HCT116 (cell line): ENCODE measurements around the gene FSTL4. TPM values are rescaled to one million over a fixed set of nuclear protein-coding genes. Genes with fewer than 3 reads are reported as not detected.

Source experiments
- ATAC-seq: fragments of 200-7000 bp; cut with Tn5 transposase; 2 replicates; pipeline ENCODE4 v1.9.1; 2020; ENCODE audit warnings: mild to moderate bottlenecking, moderate library complexity
- BruUV-seq: library from RNA; stranded (reverse); fragments of 400-500 nt; replicated peaks from 2 replicates; lab custom pipeline; 2021; lab: Mats Ljungman, UMichigan
- CTCF ChIA-PET: fragments of 300-600 bp; sonication (Branson Sonifier 250); formaldehyde crosslinking; loops from one replicate; lab custom pipeline; 2021; ENCODE audit warnings: antibody characterized with exemption; lab: Charles Lee
- POLR2A ChIA-PET: fragments of 300-600, 350-600 bp; sonication (Branson Sonifier 250); formaldehyde crosslinking; loops from one replicate; lab custom pipeline; 2021; ENCODE audit warnings: antibody characterized with exemption; lab: Charles Lee
- RAD21 ChIA-PET, 2 experiments: fragments of 300-600 bp; sonication (Branson Sonifier 250); formaldehyde crosslinking; loops; one replicate each; lab custom pipeline; 2023; ENCODE audit warnings: low total read pairs in 2 of 2; ENCODE audit not compliant: uncharacterized antibody in 2 of 2, unreplicated experiment in 2 of 2, low non-redundant PET in 1 of 2; lab: Charles Lee
- DNase-seq: peaks from one replicate; pipeline ENCODE4 v3.0.0-alpha.2; 2010; ENCODE audit warnings: low read depth, low spot score
- H2AFZ ChIP-seq: fragments of 200-600 bp; shearing (Covaris generic), sonication (generic); 2 replicates; pipeline ENCODE4 v1.6.1; 2017; ENCODE audit warnings: low read depth, mixed run types, mixed read lengths, antibody characterized with exemption, low read length; ENCODE audit not compliant: poor library complexity, severe bottlenecking
- H3K27ac ChIP-seq: 2 replicates; pipeline ENCODE4 v1.5.1; 2012; ENCODE audit warnings: low read depth, low read length
- H3K27me3 ChIP-seq: fragments of 200-600 bp; sonication (generic); 2 replicates; pipeline ENCODE4 v1.6.1; 2016; ENCODE audit warnings: mixed run types, low read length, mixed read lengths; ENCODE audit not compliant: insufficient read depth
- H3K36me3 ChIP-seq, 2 experiments: fragments of 200-500 bp in 1 of 2; fragments of 200-600 bp in 1 of 2; sonication (Bioruptor generic) in 1 of 2; sonication (generic) in 1 of 2; 2 replicates each; pipeline versions ENCODE4 v1.5.1 to v1.6.1; 2014 to 2016; ENCODE audit warnings: low read length in 2 of 2, inconsistent platforms in 1 of 2, mixed read lengths in 1 of 2, mixed run types in 1 of 2; ENCODE audit not compliant: insufficient read depth in 2 of 2, control insufficient read depth in 1 of 2
- H3K4me1 ChIP-seq, 2 experiments: fragments of 200-600 bp in 1 of 2; sonication (generic) in 1 of 2; 2 replicates each; pipeline versions ENCODE4 v1.5.1 to v1.6.1; 2012 to 2017; ENCODE audit warnings: low read length in 2 of 2, inconsistent platforms in 1 of 2, mild to moderate bottlenecking in 1 of 2, mixed read lengths in 1 of 2, mixed run types in 1 of 2, moderate library complexity in 1 of 2; ENCODE audit not compliant: insufficient read depth in 2 of 2, control insufficient read depth in 1 of 2
- H3K4me2 ChIP-seq: fragments of 200-600 bp; sonication (generic); 2 replicates; pipeline ENCODE4 v1.6.1; 2017; ENCODE audit warnings: mixed run types, low read length, mixed read lengths
- H3K4me3 ChIP-seq, 2 experiments: fragments of 200-600 bp in 1 of 2; sonication (generic) in 1 of 2; replicated peaks in 1 of 2; 2 replicates each; pipeline ENCODE4 v1.5.1; 2011 to 2016; ENCODE audit warnings: low read length in 2 of 2, control low read depth in 1 of 2, low read depth in 1 of 2, mild to moderate bottlenecking in 1 of 2, mixed read lengths in 1 of 2, mixed run types in 1 of 2
- H3K79me2 ChIP-seq: fragments of 200-600 bp; sonication (generic); 2 replicates; pipeline ENCODE4 v1.6.1; 2017; ENCODE audit warnings: mild to moderate bottlenecking, mixed run types, low read length, moderate library complexity, mixed read lengths; ENCODE audit not compliant: insufficient read depth
- H3K9ac ChIP-seq: fragments of 200-600 bp; sonication (generic); 2 replicates; pipeline ENCODE4 v1.6.1; 2016; ENCODE audit warnings: low read length, mixed read lengths
- H3K9me2 ChIP-seq: fragments of 200-600 bp; sonication (generic), shearing (Covaris generic); 2 replicates; pipeline ENCODE4 v1.6.1; 2017; ENCODE audit warnings: mixed run types, mild to moderate bottlenecking, moderate library complexity; ENCODE audit not compliant: insufficient read depth
- H3K9me3 ChIP-seq, 2 experiments: fragments of 200-500 bp in 1 of 2; fragments of 200-600 bp in 1 of 2; sonication (Bioruptor generic) in 1 of 2; sonication (generic) in 1 of 2; 2 replicates each; pipeline ENCODE4 v1.6.1; 2014 to 2017; ENCODE audit warnings: low read length in 2 of 2, mixed read lengths in 2 of 2, inconsistent platforms in 1 of 2, low read depth in 1 of 2, mild to moderate bottlenecking in 1 of 2, mixed run types in 1 of 2, moderate library complexity in 1 of 2; ENCODE audit not compliant: control insufficient read depth in 1 of 2, insufficient read depth in 1 of 2
- H4K20me1 ChIP-seq: fragments of 200-600 bp; sonication (generic), shearing (Covaris generic); 2 replicates; pipeline ENCODE4 v1.6.1; 2017; ENCODE audit warnings: mixed run types, mild to moderate bottlenecking, moderate library complexity; ENCODE audit not compliant: insufficient read depth
- CBX3 ChIP-seq: IDR thresholded peaks from 2 replicates; pipeline ENCODE4 v1.6.1; 2012; ENCODE audit warnings: low read depth
- EZH2 ChIP-seq: fragments of 200-600 bp; sonication (generic); IDR thresholded peaks from 2 replicates; pipeline ENCODE4 v1.6.1; 2017; ENCODE audit warnings: antibody characterized with exemption, mixed run types
- EZH2phosphoT487 ChIP-seq: fragments of 200-600 bp; IDR thresholded peaks from 2 replicates; pipeline ENCODE4 v1.6.1; 2018; ENCODE audit warnings: antibody characterized with exemption, borderline replicate concordance
- FOSL1 ChIP-seq: IDR thresholded peaks from 2 replicates; pipeline ENCODE4 v1.6.1; 2012; ENCODE audit warnings: low read depth
- JUND ChIP-seq: IDR thresholded peaks from 2 replicates; pipeline ENCODE4 v1.6.1; 2012
- MAX ChIP-seq: IDR thresholded peaks from 2 replicates; pipeline ENCODE4 v1.6.1; 2012
- SIN3A ChIP-seq: IDR thresholded peaks from 2 replicates; pipeline ENCODE4 v1.6.1; 2012; ENCODE audit warnings: low read depth
- SP1 ChIP-seq: IDR thresholded peaks from 2 replicates; pipeline ENCODE4 v1.6.1; 2012; ENCODE audit warnings: low read depth
- YY1 ChIP-seq: IDR thresholded peaks from 2 replicates; pipeline ENCODE4 v1.6.1; 2011; ENCODE audit warnings: low read length, low read depth, moderate library complexity, mild to moderate bottlenecking; ENCODE audit not compliant: insufficient replicate concordance; ENCODE audit errors: extremely low read depth
- ZBTB33 ChIP-seq: IDR thresholded peaks from 2 replicates; pipeline ENCODE4 v1.6.1; 2011; ENCODE audit warnings: mild to moderate bottlenecking, low read length, moderate library complexity; ENCODE audit not compliant: insufficient replicate concordance; ENCODE audit errors: extremely low read depth
- ZFX ChIP-seq: fragments of 450-650 bp; IDR thresholded peaks from 2 replicates; pipeline ENCODE4 v1.6.1; 2017
- intact Hi-C: fragments of 100-400 bp; cut with micrococcal nuclease; formaldehyde crosslinking; loops from 2 replicates; pipeline ENCODE4 v1.10.0; 2022
- total RNA-seq: library from RNA; stranded (reverse); gene quantifications from one replicate; pipeline ENCODE4 v1.2.1, GENCODE V29; 2021; ENCODE audit not compliant: unreplicated experiment
- TF ChIP-seq, protein P1 (sequence below), 3 experiments: fragments of 200-600 bp in 1 of 3; sonication (generic) in 1 of 3; IDR thresholded peaks in 2 of 3; conservative IDR thresholded peaks in 1 of 3; 2 replicates each; pipeline ENCODE4 v1.5.1; 2012 to 2017; ENCODE audit warnings: low read depth in 2 of 3, low read length in 2 of 3, antibody characterized with exemption in 1 of 3, borderline replicate concordance in 1 of 3, control low read depth in 1 of 3, mild to moderate bottlenecking in 1 of 3, mixed read lengths in 1 of 3, mixed run types in 1 of 3, moderate library complexity in 1 of 3; ENCODE audit not compliant: insufficient read depth in 1 of 3
- TF ChIP-seq, protein P2 (sequence below): IDR thresholded peaks from 2 replicates; pipeline ENCODE4 v1.6.1; 2012

The FSTL4 gene
- total RNA-seq, 1 experiment from 2014 or later, result 0.37 TPM

DNA sequence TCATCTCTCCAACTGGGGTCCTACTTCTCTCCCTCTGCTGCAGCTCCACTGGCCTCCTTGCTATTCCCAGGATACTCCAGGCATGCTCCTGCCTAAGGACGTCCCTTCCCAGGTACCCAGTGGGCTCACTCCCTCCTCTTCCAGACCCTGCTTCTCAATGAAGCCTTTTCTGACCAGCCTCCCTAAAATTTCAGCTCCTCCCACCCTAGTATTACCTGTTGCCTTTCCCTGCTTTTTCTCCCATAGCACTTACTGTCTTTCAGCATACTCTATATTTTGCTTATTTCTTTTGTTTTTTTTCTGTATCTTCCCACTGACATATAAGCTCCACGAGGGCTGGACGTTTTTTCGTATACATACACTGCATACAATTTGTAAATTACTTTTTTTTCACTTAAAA, 26.1 kb upstream of the FSTL4 start:
- Histone ChIP-seq H3K4me1 (no peaks in the 10 kb centered on the region), H2AFZ (no peak overlapping the region), H3K79me2 (no peaks in the 10 kb centered on the region), H3K4me2 (no peak overlapping the region), H3K36me3 (no peaks in the 10 kb centered on the region), H3K4me3 (no peak overlapping the region), H3K9me2 (no peaks in the 10 kb centered on the region), H3K9me3 (no peaks in the 10 kb centered on the region), H3K27me3 (peaks cover 50% of the 10 kb centered on the region), H4K20me1 (no peaks in the 10 kb centered on the region), H3K9ac (no peak overlapping the region), H3K27ac (no peak overlapping the region)
- TF ChIP-seq, protein P1, sequence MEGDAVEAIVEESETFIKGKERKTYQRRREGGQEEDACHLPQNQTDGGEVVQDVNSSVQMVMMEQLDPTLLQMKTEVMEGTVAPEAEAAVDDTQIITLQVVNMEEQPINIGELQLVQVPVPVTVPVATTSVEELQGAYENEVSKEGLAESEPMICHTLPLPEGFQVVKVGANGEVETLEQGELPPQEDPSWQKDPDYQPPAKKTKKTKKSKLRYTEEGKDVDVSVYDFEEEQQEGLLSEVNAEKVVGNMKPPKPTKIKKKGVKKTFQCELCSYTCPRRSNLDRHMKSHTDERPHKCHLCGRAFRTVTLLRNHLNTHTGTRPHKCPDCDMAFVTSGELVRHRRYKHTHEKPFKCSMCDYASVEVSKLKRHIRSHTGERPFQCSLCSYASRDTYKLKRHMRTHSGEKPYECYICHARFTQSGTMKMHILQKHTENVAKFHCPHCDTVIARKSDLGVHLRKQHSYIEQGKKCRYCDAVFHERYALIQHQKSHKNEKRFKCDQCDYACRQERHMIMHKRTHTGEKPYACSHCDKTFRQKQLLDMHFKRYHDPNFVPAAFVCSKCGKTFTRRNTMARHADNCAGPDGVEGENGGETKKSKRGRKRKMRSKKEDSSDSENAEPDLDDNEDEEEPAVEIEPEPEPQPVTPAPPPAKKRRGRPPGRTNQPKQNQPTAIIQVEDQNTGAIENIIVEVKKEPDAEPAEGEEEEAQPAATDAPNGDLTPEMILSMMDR (IDR thresholded peaks at IDR 0.05 in 2 of 3, conservative IDR thresholded peaks at IDR 0.05 in 1 of 3; ENCODE audit: borderline replicate concordance in 1 of 3, insufficient read depth in 1 of 3, low read depth in 2 of 3, low read length in 2 of 3), result no peak
- TF ChIP-seq CBX3 (no peak), EZH2phosphoT487 (no peak), SIN3A (no peak), SP1 (no peak), FOSL1 (no peak), YY1 (no peak), EZH2 (no peak)
- TF ChIP-seq, protein P2, sequence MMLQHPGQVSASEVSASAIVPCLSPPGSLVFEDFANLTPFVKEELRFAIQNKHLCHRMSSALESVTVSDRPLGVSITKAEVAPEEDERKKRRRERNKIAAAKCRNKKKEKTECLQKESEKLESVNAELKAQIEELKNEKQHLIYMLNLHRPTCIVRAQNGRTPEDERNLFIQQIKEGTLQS, result no peak
- ChIA-PET POLR2A (no interaction called here), RAD21 (interaction anchor here in 1 of 2 experiments (0.6 kb wide), 1 partner anchor 341 kb away, joined by 3 read pairs; no protein-coding TSS in a partner anchor), CTCF (no interaction called here)
- intact Hi-C loops, result no loop called here
- no peak for DNase-seq
- no TSS peak for BruUV-seq
- no peak for ATAC-seq

GRCh38 chr5:133637206-133637605, 24.9 kb upstream of the FSTL4 start:
- H3K27ac ChIP-seq, result no peak overlapping the region
- H3K4me2 ChIP-seq, result no peak overlapping the region
- ATAC-seq (no peak), DNase-seq (no peak)
- no peaks in the 10 kb centered on the region for H3K36me3 ChIP-seq
- CTCF ChIA-PET, result no interaction called here
- no peaks in the 10 kb centered on the region for H4K20me1 ChIP-seq
- RAD21 ChIA-PET, result no interaction called here
- H3K4me3 ChIP-seq, result no peak overlapping the region
- POLR2A ChIA-PET, result no interaction called here
- H3K9me3 ChIP-seq, result no peaks in the 10 kb centered on the region
- no TSS peak for BruUV-seq
- H3K9ac ChIP-seq, result no peak overlapping the region
- H3K9me2 ChIP-seq, result no peaks in the 10 kb centered on the region
- TF ChIP-seq, protein P2, result no peak
- no peak for TF ChIP-seq ZBTB33
- TF ChIP-seq, protein P1 (IDR thresholded peaks at IDR 0.05 in 2 of 3, conservative IDR thresholded peaks at IDR 0.05 in 1 of 3; ENCODE audit: borderline replicate concordance in 1 of 3, insufficient read depth in 1 of 3, low read depth in 2 of 3, low read length in 2 of 3), result no peak
- TF ChIP-seq MAX, result no peak
- no peak for TF ChIP-seq ZFX
- no peak for TF ChIP-seq CBX3
- no peak for TF ChIP-seq JUND
- TF ChIP-seq SP1, result no peak
- H3K79me2 ChIP-seq, result no peaks in the 10 kb centered on the region
- H3K27me3 ChIP-seq, result peaks cover 40% of the 10 kb centered on the region
- intact Hi-C loops, result no loop called here
- no peak overlapping the region for H2AFZ ChIP-seq
- no peaks in the 10 kb centered on the region for H3K4me1 ChIP-seq
